Limb (tissue), 2 donors: ENCODE measurements around the gene C12orf60.

Source experiments
- DNase-seq, 2 donors: peaks; one replicate each; pipeline ENCODE4 v3.0.0-alpha.2; 2016; ENCODE audit errors: extremely low spot score in 2 of 2

The C12orf60 gene

GRCh38 chr12:14834509-14834908 is 31.0 kb downstream of the C12orf60 start:
- DNase-seq = no peak

- DNase-seq = no peak
Observed at GRCh38 chr12:14836336-14837210, 33.1 kb downstream of the C12orf60 start.

- no peak for DNase-seq
Observed at GRCh38 chr12:14839262-14839661, 35.8 kb downstream of the C12orf60 start.

- no peak for DNase-seq
Observed at GRCh38 chr12:14840616-14841015, 37.1 kb downstream of the C12orf60 start.

- no peak for DNase-seq
Observed at GRCh38 chr12:14841761-14842160, 38.3 kb downstream of the C12orf60 start.

GRCh38 chr12:14842315-14842714 is 38.8 kb downstream of the C12orf60 start:
- no peak for DNase-seq

GRCh38 chr12:14843425-14843887 is 40.0 kb downstream of the C12orf60 start, which contains the start of gene ART4:
TSS of gene ART4 (minus strand) at chr12:14843526. CDS start at chr12:14843113, 413 bp downstream.
- DNase-seq = no peak

GRCh38 chr12:14844401-14844800 is 40.9 kb downstream of the C12orf60 start:
- no peak for DNase-seq

- peak; percentile 60 to 63 for DNase-seq
Observed at GRCh38 chr12:14845350-14845750, 41.9 kb downstream of the C12orf60 start.

GRCh38 chr12:14846042-14846587 is 42.6 kb downstream of the C12orf60 start:
- DNase-seq = no peak

- no peak for DNase-seq
Observed at GRCh38 chr12:14846876-14847580, 43.6 kb downstream of the C12orf60 start.

GRCh38 chr12:14849661-14850060 is 46.2 kb downstream of the C12orf60 start:
- no peak for DNase-seq

GRCh38 chr12:14850929-14851663 is 47.6 kb downstream of the C12orf60 start:
- no peak for DNase-seq

- DNase-seq = no peak
Observed at GRCh38 chr12:14852880-14853279, 49.4 kb downstream of the C12orf60 start.

- DNase-seq = no peak
Observed at GRCh38 chr12:14853961-14854360, 50.5 kb downstream of the C12orf60 start.

- DNase-seq = no peak
Observed at GRCh38 chr12:14854586-14855183, 51.2 kb downstream of the C12orf60 start.

- DNase-seq = no peak
Observed at GRCh38 chr12:14858513-14858912, 55.0 kb downstream of the C12orf60 start.

GRCh38 chr12:14860490-14860889 is 57.0 kb downstream of the C12orf60 start:
- DNase-seq = no peak

GRCh38 chr12:14868916-14869506 is 65.5 kb downstream of the C12orf60 start:
- no peak for DNase-seq

- DNase-seq = no peak
Observed at GRCh38 chr12:14871247-14871646, 67.8 kb downstream of the C12orf60 start.

GRCh38 chr12:14871886-14872285 is 68.4 kb downstream of the C12orf60 start:
- DNase-seq = no peak
